ENCODE data around the gene CTTNBP2.

DNA sequence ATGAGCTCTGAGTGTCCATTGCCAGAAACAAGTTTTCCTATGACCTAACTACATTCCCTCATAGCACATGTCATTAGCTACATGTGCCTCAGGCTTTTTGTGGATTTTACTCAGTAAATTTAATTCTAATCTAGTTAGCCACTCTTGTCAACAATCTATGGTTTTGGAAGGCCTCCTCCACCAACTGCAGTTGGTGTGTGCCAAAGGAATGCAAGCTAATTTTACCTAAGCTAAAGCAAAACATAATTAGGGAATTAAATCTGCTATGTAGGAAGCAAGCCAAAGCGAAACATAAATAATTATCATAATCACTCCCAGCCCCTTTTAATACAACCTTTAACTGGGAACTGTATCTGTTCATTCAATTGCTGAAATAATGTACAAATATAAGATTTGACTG, 3.5 kb upstream of the CTTNBP2 start:
- TF ChIP-seq, protein P1, sequence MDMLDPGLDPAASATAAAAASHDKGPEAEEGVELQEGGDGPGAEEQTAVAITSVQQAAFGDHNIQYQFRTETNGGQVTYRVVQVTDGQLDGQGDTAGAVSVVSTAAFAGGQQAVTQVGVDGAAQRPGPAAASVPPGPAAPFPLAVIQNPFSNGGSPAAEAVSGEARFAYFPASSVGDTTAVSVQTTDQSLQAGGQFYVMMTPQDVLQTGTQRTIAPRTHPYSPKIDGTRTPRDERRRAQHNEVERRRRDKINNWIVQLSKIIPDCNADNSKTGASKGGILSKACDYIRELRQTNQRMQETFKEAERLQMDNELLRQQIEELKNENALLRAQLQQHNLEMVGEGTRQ (IDR thresholded peaks at IDR 0.05; ENCODE audit: low read depth, low read length): no peak
- TF ChIP-seq, protein P1 (CRISPR knock-in tag; IDR thresholded peaks at IDR 0.05; ENCODE audit: borderline replicate concordance): no peak
- TF ChIP-seq, protein P2, sequence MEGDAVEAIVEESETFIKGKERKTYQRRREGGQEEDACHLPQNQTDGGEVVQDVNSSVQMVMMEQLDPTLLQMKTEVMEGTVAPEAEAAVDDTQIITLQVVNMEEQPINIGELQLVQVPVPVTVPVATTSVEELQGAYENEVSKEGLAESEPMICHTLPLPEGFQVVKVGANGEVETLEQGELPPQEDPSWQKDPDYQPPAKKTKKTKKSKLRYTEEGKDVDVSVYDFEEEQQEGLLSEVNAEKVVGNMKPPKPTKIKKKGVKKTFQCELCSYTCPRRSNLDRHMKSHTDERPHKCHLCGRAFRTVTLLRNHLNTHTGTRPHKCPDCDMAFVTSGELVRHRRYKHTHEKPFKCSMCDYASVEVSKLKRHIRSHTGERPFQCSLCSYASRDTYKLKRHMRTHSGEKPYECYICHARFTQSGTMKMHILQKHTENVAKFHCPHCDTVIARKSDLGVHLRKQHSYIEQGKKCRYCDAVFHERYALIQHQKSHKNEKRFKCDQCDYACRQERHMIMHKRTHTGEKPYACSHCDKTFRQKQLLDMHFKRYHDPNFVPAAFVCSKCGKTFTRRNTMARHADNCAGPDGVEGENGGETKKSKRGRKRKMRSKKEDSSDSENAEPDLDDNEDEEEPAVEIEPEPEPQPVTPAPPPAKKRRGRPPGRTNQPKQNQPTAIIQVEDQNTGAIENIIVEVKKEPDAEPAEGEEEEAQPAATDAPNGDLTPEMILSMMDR (CRISPR knock-in tag; IDR thresholded peaks at IDR 0.05): no peak
- TF ChIP-seq HCFC1 (IDR thresholded peaks at IDR 0.05; ENCODE audit: low read depth, low read length): no peak
- TF ChIP-seq ZBTB3 (CRISPR knock-in tag; IDR thresholded peaks at IDR 0.05; ENCODE audit: borderline replicate concordance, low read depth): no peak
- no peak for TF ChIP-seq SOX6 (IDR thresholded peaks at IDR 0.05)
- TF ChIP-seq SOX6 (CRISPR knock-in tag; IDR thresholded peaks at IDR 0.05): no peak

Data from HepG2 (cell line).